KMS-11 (cell line): ENCODE measurements around the gene SEC23IP.

Experiments used
- H2AFZ ChIP-seq: fragments of 200-600 bp; sonication (generic); 2 replicates; pipeline ENCODE4 v1.6.1; 2016; ENCODE audit warnings: antibody characterized with exemption, mixed run types, low read depth
- H3K27ac ChIP-seq: fragments of 200-600 bp; sonication (generic); 2 replicates; pipeline ENCODE4 v1.6.1; 2016; ENCODE audit warnings: mild to moderate bottlenecking, mixed run types
- H3K27me3 ChIP-seq: fragments of 200-600 bp; sonication (generic); 2 replicates; pipeline ENCODE4 v1.6.1; 2017; ENCODE audit warnings: mild to moderate bottlenecking, low read depth, mixed run types, moderate library complexity; ENCODE audit not compliant: insufficient read depth
- H3K36me3 ChIP-seq: fragments of 200-600 bp; sonication (generic); 2 replicates; pipeline ENCODE4 v1.6.1; 2017; ENCODE audit warnings: mild to moderate bottlenecking, mixed run types; ENCODE audit not compliant: insufficient read depth
- H3K4me1 ChIP-seq: fragments of 200-600 bp; sonication (generic); 2 replicates; pipeline ENCODE4 v1.6.1; 2016; ENCODE audit warnings: mild to moderate bottlenecking, low read depth, mixed run types; ENCODE audit not compliant: poor library complexity, severe bottlenecking
- H3K4me2 ChIP-seq: fragments of 200-600 bp; sonication (generic); 2 replicates; pipeline ENCODE4 v1.7.0; 2016; ENCODE audit warnings: mild to moderate bottlenecking, mixed run types
- H3K4me3 ChIP-seq: fragments of 200-600 bp; sonication (generic); IDR thresholded peaks from 2 replicates; pipeline ENCODE4 v1.6.1; 2017; ENCODE audit warnings: low read depth, low read length, mixed read lengths; ENCODE audit not compliant: insufficient read depth
- H3K79me2 ChIP-seq: fragments of 200-600 bp; sonication (generic); 2 replicates; pipeline ENCODE4 v1.6.1; 2016; ENCODE audit warnings: low read depth, mixed run types; ENCODE audit not compliant: insufficient read depth
- H3K9ac ChIP-seq: fragments of 200-600 bp; sonication (generic); 2 replicates; pipeline ENCODE4 v1.6.1; 2016; ENCODE audit warnings: mild to moderate bottlenecking, mixed run types
- H4K20me1 ChIP-seq: fragments of 200-600 bp; sonication (generic); 2 replicates; pipeline ENCODE4 v1.6.1; 2016; ENCODE audit warnings: mild to moderate bottlenecking, mixed run types; ENCODE audit not compliant: insufficient read depth
- CTCF ChIP-seq: fragments of 200-600 bp; sonication (generic); conservative IDR thresholded peaks from 2 replicates; pipeline ENCODE4 v1.6.1; 2017; ENCODE audit warnings: low read depth, mild to moderate bottlenecking, antibody characterized with exemption, low read length, moderate library complexity, mixed read lengths

The SEC23IP gene

GRCh38 chr10:119892188-119893065, at the start of gene SEC23IP:
Gene SEC23IP (plus strand): TSS chr10:119892730. CDS start chr10:119892783, 53 bp downstream.
- peak within 1 kb of the TSS; percentile 59 for H3K27ac ChIP-seq
- H2AFZ ChIP-seq = peak within 1 kb of the TSS; percentile 63
- H3K4me1 ChIP-seq = peaks cover 45% of the 10 kb centered on the region

GRCh38 chr10:119845656-119846055, 46.9 kb upstream of the SEC23IP start:
- no peaks in the 10 kb centered on the region for H4K20me1 ChIP-seq
- TF ChIP-seq CTCF = no peak
- H3K4me3 ChIP-seq = no peak overlapping the region
- no peaks in the 10 kb centered on the region for H3K27me3 ChIP-seq
- H3K36me3 ChIP-seq = peaks cover 13% of the 10 kb centered on the region; the same call in 1 of the 2 replicates
- no peaks in the 10 kb centered on the region for H3K79me2 ChIP-seq
- H3K4me2 ChIP-seq = no peak overlapping the region
- H2AFZ ChIP-seq = no peak overlapping the region
- H3K4me1 ChIP-seq = peaks cover 16% of the 10 kb centered on the region
- no peak overlapping the region for H3K9ac ChIP-seq
- no peak overlapping the region for H3K27ac ChIP-seq

More at GRCh38 chr10:119892188-119893065, at the start of gene SEC23IP:
- Histone ChIP-seq H3K9ac (peak within 1 kb of the TSS; percentile 77; the same call in 1 of the 2 replicates), H3K4me3 (no peak within 1 kb of the TSS), H3K4me2 (peak within 1 kb of the TSS; percentile 74), H4K20me1 (no peaks in the 10 kb centered on the region), H3K79me2 (peaks cover 45% of the 10 kb centered on the region), H3K27me3 (no peaks in the 10 kb centered on the region), H3K36me3 (no peaks in the 10 kb centered on the region)
- TF ChIP-seq CTCF = no peak

GRCh38 chr10:119849031-119849789, 43.3 kb upstream of the SEC23IP start:
- Histone ChIP-seq H3K27ac (no peak overlapping the region), H2AFZ (no peak overlapping the region), H3K79me2 (0 out of 2 replicates have a peak, but pooled peaks cover 6% of the 10 kb centered on the region), H3K4me1 (peaks cover 13% of the 10 kb centered on the region), H3K4me3 (no peak overlapping the region), H4K20me1 (no peaks in the 10 kb centered on the region), H3K27me3 (no peaks in the 10 kb centered on the region), H3K36me3 (peaks cover 10% of the 10 kb centered on the region; the same call in 1 of the 2 replicates), H3K4me2 (no peak overlapping the region), H3K9ac (no peak overlapping the region)
- TF ChIP-seq CTCF = no peak

- peaks cover 10% of the 10 kb centered on the region; the same call in 1 of the 2 replicates for H3K36me3 ChIP-seq
- H3K79me2 ChIP-seq = 0 out of 2 replicates have a peak, but pooled peaks cover 6% of the 10 kb centered on the region
- H3K9ac ChIP-seq = no peak overlapping the region
- no peak overlapping the region for H2AFZ ChIP-seq
- no peak for TF ChIP-seq CTCF
- peaks cover 13% of the 10 kb centered on the region for H3K4me1 ChIP-seq
- H4K20me1 ChIP-seq = no peaks in the 10 kb centered on the region
- H3K27ac ChIP-seq = no peak overlapping the region
- no peak overlapping the region for H3K4me2 ChIP-seq
- H3K27me3 ChIP-seq = no peaks in the 10 kb centered on the region
- H3K4me3 ChIP-seq = no peak overlapping the region
Observed at GRCh38 chr10:119849944-119850343, 42.6 kb upstream of the SEC23IP start.
